ENCODE results near the gene NAA10.
A peak's percentile ranks its signal among the peaks of the same experiment; 100 is the strongest.

NAA10 gene

GRCh38 chrX:153908219-153908860, 26.5 kb downstream of the NAA10 start:
- no peak for DNase-seq

- no peak for DNase-seq
Observed at GRCh38 chrX:153907456-153907855, 27.4 kb downstream of the NAA10 start.

GRCh38 chrX:153906126-153906917, 28.5 kb downstream of the NAA10 start:
- DNase-seq: no peak

GRCh38 chrX:153905481-153906095, 29.2 kb downstream of the NAA10 start:
- no peak for DNase-seq

GRCh38 chrX:153903991-153904957, 30.6 kb downstream of the NAA10 start, which contains the start of gene AVPR2:
Gene AVPR2 (plus strand): TSS chrX:153904673. CDS start chrX:153905146, 473 bp downstream.
- DNase-seq: no peak

GRCh38 chrX:153903238-153903980, 31.4 kb downstream of the NAA10 start:
- DNase-seq: peak; percentile 20

GRCh38 chrX:153902385-153902784, 32.5 kb downstream of the NAA10 start:
- no peak for DNase-seq

GRCh38 chrX:153901753-153902140, 33.1 kb downstream of the NAA10 start:
- DNase-seq: no peak

GRCh38 chrX:153900831-153901752, 33.7 kb downstream of the NAA10 start:
- DNase-seq: peak; percentile 87

- DNase-seq: no peak
Observed at GRCh38 chrX:153897899-153898298, 36.9 kb downstream of the NAA10 start.

- no peak for DNase-seq
Observed at GRCh38 chrX:153889123-153889522, 45.7 kb downstream of the NAA10 start.

GRCh38 chrX:153888344-153888743, 46.5 kb downstream of the NAA10 start:
- DNase-seq: no peak

GRCh38 chrX:153887385-153887784, 47.5 kb downstream of the NAA10 start:
- no peak for DNase-seq

GRCh38 chrX:153886915-153887314, 47.9 kb downstream of the NAA10 start:
- DNase-seq: no peak

GRCh38 chrX:153885968-153886903, 48.6 kb downstream of the NAA10 start, which contains the start of gene L1CAM:
Gene L1CAM (minus strand): TSS chrX:153886173. CDS start chrX:153875836, 10,337 bp downstream.
- DNase-seq: peak; percentile 23

GRCh38 chrX:153885208-153885787, 49.5 kb downstream of the NAA10 start:
- no peak for DNase-seq

- no peak for DNase-seq
Observed at GRCh38 chrX:153884590-153884989, 50.2 kb downstream of the NAA10 start.

- no peak for DNase-seq
Observed at GRCh38 chrX:153884136-153884535, 50.7 kb downstream of the NAA10 start.

Measured in suppressor macrophage treated with lipopolysaccharide for 4 hours (primary cell).